DND-41 (cell line): ENCODE results near the gene MAP3K14.

Experiments
- EZH2 ChIP-seq: IDR thresholded peaks from 3 replicates; pipeline ENCODE4 v1.6.1; 2012; ENCODE audit warnings: borderline replicate concordance, low read depth, mild to moderate bottlenecking, moderate library complexity, low read length, inconsistent platforms; ENCODE audit not compliant: severe bottlenecking
- TF ChIP-seq, protein P1 (sequence below): IDR thresholded peaks from 2 replicates; pipeline ENCODE4 v1.5.1; 2012; ENCODE audit warnings: borderline replicate concordance, low read length, moderate library complexity, mild to moderate bottlenecking; ENCODE audit not compliant: poor library complexity, severe bottlenecking; ENCODE audit errors: extremely low read depth

DNA sequence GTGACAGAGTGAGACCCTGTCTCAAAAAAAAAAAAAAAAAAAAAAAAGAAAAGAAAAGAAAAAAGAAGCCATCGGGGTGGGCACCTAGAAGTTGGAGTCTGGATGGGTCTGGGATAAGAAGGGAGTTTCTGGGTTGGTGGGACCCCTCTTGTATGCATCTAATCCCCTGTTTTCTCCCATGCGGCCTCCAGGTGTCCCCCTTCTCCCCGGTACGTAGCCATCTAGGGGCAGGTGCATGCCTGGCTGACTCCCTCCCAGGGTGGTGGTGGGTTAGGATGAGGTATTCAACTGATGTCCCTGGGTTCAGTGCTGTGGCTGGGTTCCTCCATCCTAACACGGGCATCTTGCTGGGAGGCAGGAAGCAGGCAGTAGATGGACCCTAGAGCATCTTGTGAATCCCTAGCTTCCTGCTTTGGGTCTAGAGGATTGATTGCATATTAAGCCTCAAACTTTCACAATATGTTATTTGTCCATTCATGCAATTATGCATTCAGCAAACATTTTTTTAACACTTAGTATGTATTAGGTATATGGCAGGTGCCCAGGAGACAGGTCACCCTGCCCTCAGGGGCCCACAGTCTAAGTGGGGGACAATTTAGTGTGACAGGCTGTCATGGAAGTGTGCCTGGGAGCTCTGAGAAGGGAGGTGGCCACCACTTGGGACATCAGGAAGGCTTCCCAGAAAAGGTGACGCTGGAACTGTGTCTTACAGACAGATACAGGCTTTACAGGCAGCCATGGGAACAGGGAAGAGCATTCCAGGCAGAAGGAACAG is 82.0 kb downstream of the MAP3K14 start:
- TF ChIP-seq, protein P1, sequence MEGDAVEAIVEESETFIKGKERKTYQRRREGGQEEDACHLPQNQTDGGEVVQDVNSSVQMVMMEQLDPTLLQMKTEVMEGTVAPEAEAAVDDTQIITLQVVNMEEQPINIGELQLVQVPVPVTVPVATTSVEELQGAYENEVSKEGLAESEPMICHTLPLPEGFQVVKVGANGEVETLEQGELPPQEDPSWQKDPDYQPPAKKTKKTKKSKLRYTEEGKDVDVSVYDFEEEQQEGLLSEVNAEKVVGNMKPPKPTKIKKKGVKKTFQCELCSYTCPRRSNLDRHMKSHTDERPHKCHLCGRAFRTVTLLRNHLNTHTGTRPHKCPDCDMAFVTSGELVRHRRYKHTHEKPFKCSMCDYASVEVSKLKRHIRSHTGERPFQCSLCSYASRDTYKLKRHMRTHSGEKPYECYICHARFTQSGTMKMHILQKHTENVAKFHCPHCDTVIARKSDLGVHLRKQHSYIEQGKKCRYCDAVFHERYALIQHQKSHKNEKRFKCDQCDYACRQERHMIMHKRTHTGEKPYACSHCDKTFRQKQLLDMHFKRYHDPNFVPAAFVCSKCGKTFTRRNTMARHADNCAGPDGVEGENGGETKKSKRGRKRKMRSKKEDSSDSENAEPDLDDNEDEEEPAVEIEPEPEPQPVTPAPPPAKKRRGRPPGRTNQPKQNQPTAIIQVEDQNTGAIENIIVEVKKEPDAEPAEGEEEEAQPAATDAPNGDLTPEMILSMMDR = peak; percentile 68
- TF ChIP-seq EZH2 = no peak
